NOMO-1 treated with dmso at 0.1 percent for 144 hours (cell line): ENCODE data around the gene SIAH2.

ENCODE experiments used
- DNase-seq: peaks from one replicate; lab custom pipeline; 2025; ENCODE audit not compliant: unreplicated experiment; lab: John Stamatoyannopoulos, UW

The SIAH2 gene

GRCh38 chr3:150736316-150736719, 26.7 kb downstream of the SIAH2 start:
- DNase-seq = no peak

- DNase-seq = no peak
These were observed 28.2 kb downstream of the SIAH2 start for GRCh38 chr3:150734795-150735119.

GRCh38 chr3:150733936-150734794, 28.8 kb downstream of the SIAH2 start:
- DNase-seq = no peak

GRCh38 chr3:150733373-150733935, 29.5 kb downstream of the SIAH2 start:
- no peak for DNase-seq

GRCh38 chr3:150729682-150730360, 33.1 kb downstream of the SIAH2 start:
- no peak for DNase-seq

GRCh38 chr3:150727653-150728502, 35.1 kb downstream of the SIAH2 start:
- DNase-seq = no peak

- no peak for DNase-seq
These were observed 37.4 kb downstream of the SIAH2 start for GRCh38 chr3:150725548-150725947.

- DNase-seq = no peak
These were observed 39.0 kb downstream of the SIAH2 start for GRCh38 chr3:150723946-150724345.

GRCh38 chr3:150722267-150722666, 40.7 kb downstream of the SIAH2 start:
- no peak for DNase-seq

GRCh38 chr3:150721285-150722130, 41.5 kb downstream of the SIAH2 start:
- DNase-seq = peak; percentile 58

- DNase-seq = no peak
These were observed 42.5 kb downstream of the SIAH2 start for GRCh38 chr3:150720444-150720843.

- no peak for DNase-seq
These were observed 52.9 kb downstream of the SIAH2 start for GRCh38 chr3:150710097-150710496.

- DNase-seq = peak; percentile 93
These were observed 59.1 kb downstream of the SIAH2 start, which contains the start of gene ERICH6 for GRCh38 chr3:150703756-150704344. TSS of gene ERICH6 (minus strand) at chr3:150703920. CDS start at chr3:150703898, 22 bp downstream.

- DNase-seq = no peak
These were observed 59.6 kb downstream of the SIAH2 start for GRCh38 chr3:150703299-150703755.

- no peak for DNase-seq
These were observed 63.8 kb downstream of the SIAH2 start for GRCh38 chr3:150699068-150699639.

GRCh38 chr3:150697646-150698045, 65.3 kb downstream of the SIAH2 start:
- DNase-seq = no peak

- no peak for DNase-seq
These were observed 71.4 kb downstream of the SIAH2 start for GRCh38 chr3:150691414-150692040.
